ENCODE data around the gene CREBBP. TPM values are rescaled to one million over a fixed set of nuclear protein-coding genes. Genes with fewer than 3 reads are reported as not detected.

Gene CREBBP
- total RNA-seq, 2 experiments from 2014 or later: 145 to 152 TPM

DNA sequence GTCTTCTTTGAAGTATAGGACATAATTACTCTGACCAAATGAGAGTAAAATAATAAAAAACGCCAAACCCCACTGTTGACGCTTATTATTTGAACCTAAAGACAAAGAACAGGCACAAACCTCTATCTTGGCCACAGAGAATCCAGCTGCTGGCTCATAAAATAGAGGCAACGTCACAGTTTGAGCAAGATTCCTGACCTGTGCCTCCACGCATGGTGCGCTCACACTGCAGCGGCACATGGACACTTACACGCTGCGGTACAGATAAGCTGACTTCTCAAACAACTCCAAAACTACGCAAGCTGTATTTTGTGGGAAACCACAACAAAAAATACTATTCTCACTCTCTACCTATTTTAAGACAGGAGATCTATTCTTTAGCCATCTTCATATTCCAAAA, 124.4 kb downstream of the CREBBP start:
- no peak for ATAC-seq (ENCODE audit: poor library complexity)
- H3K27ac ChIP-seq (ENCODE audit: low read depth in 1 of 2, low read length in 2 of 2): no peak overlapping the region
- CTCF ChIA-PET: no interaction called here
- POLR2A ChIA-PET: no interaction called here
- peaks cover 67% of the 10 kb centered on the region for H3K36me3 ChIP-seq (ENCODE audit: insufficient read depth, low read length)
- H3K9me3 Mint-ChIP-seq: no peaks in the 10 kb centered on the region
- no peaks in the 10 kb centered on the region for H3K9me3 ChIP-seq (ENCODE audit: control insufficient read depth in 1 of 2, insufficient read depth in 1 of 2, low read length in 2 of 2)
- no peak for DNase-seq
- H3K36me3 Mint-ChIP-seq (ENCODE audit: low read depth): peaks cover 88% of the 10 kb centered on the region
- H3K4me1 ChIP-seq (ENCODE audit: insufficient read depth, low read length): no peaks in the 10 kb centered on the region
- TF ChIP-seq, protein P1, sequence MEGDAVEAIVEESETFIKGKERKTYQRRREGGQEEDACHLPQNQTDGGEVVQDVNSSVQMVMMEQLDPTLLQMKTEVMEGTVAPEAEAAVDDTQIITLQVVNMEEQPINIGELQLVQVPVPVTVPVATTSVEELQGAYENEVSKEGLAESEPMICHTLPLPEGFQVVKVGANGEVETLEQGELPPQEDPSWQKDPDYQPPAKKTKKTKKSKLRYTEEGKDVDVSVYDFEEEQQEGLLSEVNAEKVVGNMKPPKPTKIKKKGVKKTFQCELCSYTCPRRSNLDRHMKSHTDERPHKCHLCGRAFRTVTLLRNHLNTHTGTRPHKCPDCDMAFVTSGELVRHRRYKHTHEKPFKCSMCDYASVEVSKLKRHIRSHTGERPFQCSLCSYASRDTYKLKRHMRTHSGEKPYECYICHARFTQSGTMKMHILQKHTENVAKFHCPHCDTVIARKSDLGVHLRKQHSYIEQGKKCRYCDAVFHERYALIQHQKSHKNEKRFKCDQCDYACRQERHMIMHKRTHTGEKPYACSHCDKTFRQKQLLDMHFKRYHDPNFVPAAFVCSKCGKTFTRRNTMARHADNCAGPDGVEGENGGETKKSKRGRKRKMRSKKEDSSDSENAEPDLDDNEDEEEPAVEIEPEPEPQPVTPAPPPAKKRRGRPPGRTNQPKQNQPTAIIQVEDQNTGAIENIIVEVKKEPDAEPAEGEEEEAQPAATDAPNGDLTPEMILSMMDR (IDR thresholded peaks at IDR 0.05): no peak
- no peak overlapping the region for H3K4me3 Mint-ChIP-seq
- no peaks in the 10 kb centered on the region for H3K27me3 ChIP-seq (ENCODE audit: control insufficient read depth in 1 of 2, insufficient read depth in 2 of 2, low read length in 2 of 2)
- H3K27ac Mint-ChIP-seq: no peak overlapping the region
- no peak overlapping the region for H3K4me3 ChIP-seq (ENCODE audit: low read length)
- no peaks in the 10 kb centered on the region for H3K27me3 Mint-ChIP-seq
- intact Hi-C loops (cut with DNase I, micrococcal nuclease): no loop called here
- H3K4me1 Mint-ChIP-seq (ENCODE audit: low read depth): peaks cover 6% of the 10 kb centered on the region

DNA sequence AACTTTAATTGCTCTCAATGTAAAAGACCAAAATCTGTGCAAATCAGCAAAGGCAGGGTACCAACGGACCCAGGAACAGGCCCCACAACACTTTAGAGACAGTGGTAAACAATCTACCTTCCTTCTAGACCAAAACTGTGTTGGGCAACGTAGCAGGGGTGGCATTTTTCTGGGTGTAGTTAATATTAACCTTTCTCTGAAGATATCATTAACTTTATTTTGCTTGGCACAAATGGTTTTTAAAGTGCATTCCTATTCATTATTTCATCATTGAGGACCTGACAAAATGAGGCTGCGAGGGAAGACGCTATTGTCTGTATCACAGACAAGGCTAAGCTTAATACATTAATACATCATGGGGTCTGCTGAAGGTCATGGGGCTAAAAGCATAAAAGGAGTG, 125.3 kb downstream of the CREBBP start:
- Mint-ChIP-seq H3K27me3 (no peaks in the 10 kb centered on the region), H3K4me3 (no peak overlapping the region), H3K36me3 (ENCODE audit: low read depth) (peaks cover 87% of the 10 kb centered on the region), H3K27ac (no peak overlapping the region), H3K9me3 (no peaks in the 10 kb centered on the region), H3K4me1 (ENCODE audit: low read depth) (peaks cover 9% of the 10 kb centered on the region)
- Histone ChIP-seq H3K27ac (ENCODE audit: low read depth in 1 of 2, low read length in 2 of 2) (no peak overlapping the region), H3K36me3 (ENCODE audit: insufficient read depth, low read length) (peaks cover 73% of the 10 kb centered on the region), H3K4me3 (ENCODE audit: low read length) (no peak overlapping the region), H3K27me3 (ENCODE audit: control insufficient read depth in 1 of 2, insufficient read depth in 2 of 2, low read length in 2 of 2) (no peaks in the 10 kb centered on the region), H3K4me1 (ENCODE audit: insufficient read depth, low read length) (no peaks in the 10 kb centered on the region), H3K9me3 (ENCODE audit: control insufficient read depth in 1 of 2, insufficient read depth in 1 of 2, low read length in 2 of 2) (no peaks in the 10 kb centered on the region)
- POLR2A ChIA-PET: no interaction called here
- CTCF ChIA-PET: no interaction called here
- DNase-seq (no peak), ATAC-seq (ENCODE audit: poor library complexity) (no peak)
- TF ChIP-seq, protein P1 (IDR thresholded peaks at IDR 0.05): no peak
- intact Hi-C loops (cut with DNase I, micrococcal nuclease): no loop called here

DNA sequence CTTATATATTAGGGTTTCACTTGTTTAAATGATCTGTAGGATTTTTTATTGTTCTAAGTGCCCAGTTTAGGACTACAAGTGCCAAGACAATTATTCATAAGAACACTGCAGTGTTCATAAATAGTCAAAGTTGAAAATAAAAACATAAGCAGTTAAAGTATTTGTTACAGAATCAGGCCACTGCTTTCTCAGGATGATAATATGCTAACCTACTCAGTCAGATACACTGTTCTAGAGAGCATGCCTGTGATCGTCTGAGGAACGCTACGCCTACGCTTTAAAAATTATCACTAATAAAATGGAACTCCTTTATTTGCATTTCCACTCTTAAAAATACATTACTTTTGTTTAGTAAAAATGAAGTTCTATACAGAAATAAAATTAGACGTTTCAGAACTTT, 125.7 kb downstream of the CREBBP start:
- H3K4me1 ChIP-seq (ENCODE audit: insufficient read depth, low read length): peaks cover 2% of the 10 kb centered on the region
- DNase-seq (no peak), ATAC-seq (ENCODE audit: poor library complexity) (no peak)
- peaks cover 76% of the 10 kb centered on the region for H3K36me3 ChIP-seq (ENCODE audit: insufficient read depth, low read length)
- peaks cover 12% of the 10 kb centered on the region for H3K4me1 Mint-ChIP-seq (ENCODE audit: low read depth)
- no peaks in the 10 kb centered on the region for H3K9me3 ChIP-seq (ENCODE audit: control insufficient read depth in 1 of 2, insufficient read depth in 1 of 2, low read length in 2 of 2)
- H3K4me3 ChIP-seq (ENCODE audit: low read length): no peak overlapping the region
- TF ChIP-seq, protein P1 (IDR thresholded peaks at IDR 0.05): no peak
- peaks cover 91% of the 10 kb centered on the region for H3K36me3 Mint-ChIP-seq (ENCODE audit: low read depth)
- no peaks in the 10 kb centered on the region for H3K27me3 Mint-ChIP-seq
- H3K27ac ChIP-seq (ENCODE audit: low read depth in 1 of 2, low read length in 2 of 2): no peak overlapping the region
- H3K27ac Mint-ChIP-seq: no peak overlapping the region
- no peaks in the 10 kb centered on the region for H3K27me3 ChIP-seq (ENCODE audit: control insufficient read depth in 1 of 2, insufficient read depth in 2 of 2, low read length in 2 of 2)
- no peak overlapping the region for H3K4me3 Mint-ChIP-seq
- ChIA-PET CTCF (no interaction called here), POLR2A (no interaction called here)
- intact Hi-C loops (cut with DNase I, micrococcal nuclease): no loop called here
- H3K9me3 Mint-ChIP-seq: no peaks in the 10 kb centered on the region

Measured in CD4-positive, alpha-beta T cell (primary cell).